ENCODE data around the gene CTNNA1. TPM values are rescaled to one million over a fixed set of nuclear protein-coding genes. Genes with fewer than 3 reads are reported as not detected.

CTNNA1 gene
- total RNA-seq, 1 donor from 2014 or later, result 331 TPM

GRCh38 chr5:138954257-138955012 is 201.2 kb downstream of the CTNNA1 start:
- no peak overlapping the region for H3K4me3 ChIP-seq (ENCODE audit: low read depth, low read length)
- no peak for DNase-seq (ENCODE audit: low read depth)
- TF ChIP-seq CTCF (conservative IDR thresholded peaks at IDR 0.05; ENCODE audit: low read depth, low read length), result no peak

DNA sequence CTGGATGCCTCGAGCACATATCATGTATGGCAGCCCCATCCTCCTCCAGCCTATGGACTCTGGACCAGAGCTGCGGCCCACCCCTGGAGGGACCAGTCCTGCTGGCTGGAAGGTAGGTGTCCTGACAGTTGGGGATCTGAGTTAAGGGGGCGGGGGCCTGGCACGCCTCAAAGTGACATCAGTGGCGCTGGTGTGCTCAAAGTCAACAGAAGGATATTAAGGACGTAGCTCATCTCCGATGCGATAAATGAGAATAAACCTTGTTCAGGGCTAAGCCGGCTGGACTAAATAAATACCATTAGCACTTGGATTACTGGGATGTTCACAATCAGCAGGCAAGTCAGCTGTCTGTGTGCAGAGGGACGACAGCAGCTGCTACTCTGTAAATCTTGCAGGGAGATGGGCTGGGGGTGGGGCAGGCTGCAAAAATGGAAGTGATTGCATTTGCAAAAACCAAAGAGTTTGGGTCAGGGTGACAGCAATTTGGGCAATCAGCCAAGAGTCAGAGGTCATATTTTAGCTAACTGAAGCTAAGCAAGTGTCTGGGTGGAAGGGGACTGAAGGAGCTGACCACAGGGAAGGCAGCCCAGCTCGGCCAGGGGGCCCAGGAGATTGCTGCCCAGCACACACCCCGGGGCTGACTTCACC is 201.9 kb downstream of the CTNNA1 start:
- TF ChIP-seq CTCF (conservative IDR thresholded peaks at IDR 0.05; ENCODE audit: low read depth, low read length), result no peak
- no peak overlapping the region for H3K4me3 ChIP-seq (ENCODE audit: low read depth, low read length)
- no peak for DNase-seq (ENCODE audit: low read depth)

- DNase-seq (ENCODE audit: low read depth), result no peak
- H3K4me3 ChIP-seq (ENCODE audit: low read depth, low read length), result no peak overlapping the region
- no peak for TF ChIP-seq CTCF (conservative IDR thresholded peaks at IDR 0.05; ENCODE audit: low read depth, low read length)
Observed at GRCh38 chr5:138955671-138956295, 202.6 kb downstream of the CTNNA1 start.

GRCh38 chr5:138956801-138957200 is 203.6 kb downstream of the CTNNA1 start:
- no peak for DNase-seq (ENCODE audit: low read depth)
- no peak overlapping the region for H3K4me3 ChIP-seq (ENCODE audit: low read depth, low read length)
- no peak for TF ChIP-seq CTCF (conservative IDR thresholded peaks at IDR 0.05; ENCODE audit: low read depth, low read length)

DNA sequence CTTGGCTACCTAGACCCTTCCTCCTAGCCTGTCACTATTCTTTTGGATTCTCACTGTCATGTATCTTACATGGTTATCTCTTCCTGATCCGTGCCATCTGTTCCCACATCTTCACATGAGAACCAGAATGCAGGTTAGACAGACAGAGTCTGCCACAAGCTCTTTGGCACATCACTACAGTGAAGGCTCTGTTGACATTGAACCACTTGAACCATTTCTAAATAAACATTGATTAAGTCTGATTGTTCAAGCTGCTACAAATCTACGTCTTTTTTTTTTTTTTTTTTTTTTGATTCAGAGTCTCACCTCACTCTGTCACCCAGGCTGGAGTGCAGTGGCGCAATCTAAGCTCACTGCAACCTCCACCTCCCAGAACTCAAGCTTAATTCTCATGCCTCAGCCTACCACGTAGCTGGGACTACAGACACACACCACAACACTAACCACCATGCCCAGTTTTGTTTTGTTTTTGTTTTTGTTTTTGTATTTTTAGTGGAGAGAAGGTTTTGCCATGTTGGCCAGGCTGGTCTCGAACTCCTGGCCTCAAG is 207.0 kb downstream of the CTNNA1 start:
- no peak overlapping the region for H3K4me3 ChIP-seq (ENCODE audit: low read depth, low read length)
- TF ChIP-seq CTCF (conservative IDR thresholded peaks at IDR 0.05; ENCODE audit: low read depth, low read length), result no peak
- DNase-seq (ENCODE audit: low read depth), result no peak

DNA sequence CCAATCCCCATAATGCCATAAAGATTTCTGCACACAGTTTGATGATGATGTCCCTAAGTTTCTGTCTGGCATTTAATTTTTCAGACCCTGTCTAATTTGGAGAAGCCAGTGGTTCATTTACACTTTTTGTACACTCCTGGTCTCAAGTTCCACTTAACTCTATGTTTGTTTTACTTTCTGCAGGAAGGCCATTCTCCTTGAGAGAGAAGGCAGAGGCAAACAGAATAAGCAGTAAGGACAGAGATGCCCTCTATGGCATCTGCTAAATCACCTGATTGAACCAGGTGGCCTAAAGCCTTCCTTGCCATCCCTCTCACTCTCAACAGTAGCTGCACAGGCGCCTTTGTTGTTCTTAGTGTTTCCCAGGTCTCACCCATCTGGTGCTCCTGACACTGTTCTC is 208.0 kb downstream of the CTNNA1 start:
- TF ChIP-seq CTCF (conservative IDR thresholded peaks at IDR 0.05; ENCODE audit: low read depth, low read length), result no peak
- no peak overlapping the region for H3K4me3 ChIP-seq (ENCODE audit: low read depth, low read length)
- no peak for DNase-seq (ENCODE audit: low read depth)

All from epithelial cell of proximal tubule (primary cell).